NT2/D1 (cell line): ENCODE measurements around the gene GNAQ.

Experiments
- DNase-seq: peaks from one replicate; pipeline ENCODE4 v3.0.0-alpha.2; 2011; ENCODE audit warnings: low read depth, low spot score
- H3K27me3 ChIP-seq: 2 replicates; pipeline ENCODE4 v1.6.0; 2011; ENCODE audit warnings: mild to moderate bottlenecking; ENCODE audit not compliant: insufficient read length, insufficient read depth
- H3K36me3 ChIP-seq: 2 replicates; pipeline ENCODE4 v1.6.1; 2011; ENCODE audit warnings: mild to moderate bottlenecking, low read length, mixed read lengths; ENCODE audit not compliant: insufficient read depth, insufficient read length
- H3K4me1 ChIP-seq: 2 replicates; pipeline ENCODE4 v1.5.1; 2011; ENCODE audit not compliant: insufficient read depth, insufficient read length
- H3K4me3 ChIP-seq: 2 replicates; pipeline ENCODE4 v1.5.1; 2011; ENCODE audit warnings: low read depth; ENCODE audit not compliant: insufficient read length
- H3K9ac ChIP-seq: 2 replicates; pipeline ENCODE4 v1.6.0; 2011; ENCODE audit warnings: low read depth; ENCODE audit not compliant: insufficient read length
- H3K9me3 ChIP-seq: 2 replicates; pipeline ENCODE4 v1.5.1; 2011; ENCODE audit warnings: mild to moderate bottlenecking, low read length; ENCODE audit not compliant: insufficient read depth
- SUZ12 ChIP-seq: IDR thresholded peaks from 2 replicates; pipeline ENCODE4 v1.6.1; 2011; ENCODE audit not compliant: insufficient read length, insufficient read depth; ENCODE audit errors: extremely low read depth
- YY1 ChIP-seq: IDR thresholded peaks from 2 replicates; pipeline ENCODE4 v1.6.1; 2011; ENCODE audit not compliant: insufficient read length, insufficient read depth
- ZNF274 ChIP-seq: IDR thresholded peaks from 2 replicates; pipeline ENCODE4 v1.6.1; 2011; ENCODE audit warnings: mild to moderate bottlenecking, low read depth, low read length

GNAQ gene

GRCh38 chr9:77951369-77951768 lies 80.2 kb downstream of the GNAQ start:
- TF ChIP-seq SUZ12, result no peak
- no peak for TF ChIP-seq YY1
- TF ChIP-seq ZNF274, result no peak
- DNase-seq, result no peak
- Histone ChIP-seq H3K9ac (no peak overlapping the region), H3K36me3 (no peaks in the 10 kb centered on the region), H3K27me3 (no peaks in the 10 kb centered on the region), H3K4me1 (no peaks in the 10 kb centered on the region), H3K9me3 (no peaks in the 10 kb centered on the region), H3K4me3 (no peak overlapping the region)

DNA sequence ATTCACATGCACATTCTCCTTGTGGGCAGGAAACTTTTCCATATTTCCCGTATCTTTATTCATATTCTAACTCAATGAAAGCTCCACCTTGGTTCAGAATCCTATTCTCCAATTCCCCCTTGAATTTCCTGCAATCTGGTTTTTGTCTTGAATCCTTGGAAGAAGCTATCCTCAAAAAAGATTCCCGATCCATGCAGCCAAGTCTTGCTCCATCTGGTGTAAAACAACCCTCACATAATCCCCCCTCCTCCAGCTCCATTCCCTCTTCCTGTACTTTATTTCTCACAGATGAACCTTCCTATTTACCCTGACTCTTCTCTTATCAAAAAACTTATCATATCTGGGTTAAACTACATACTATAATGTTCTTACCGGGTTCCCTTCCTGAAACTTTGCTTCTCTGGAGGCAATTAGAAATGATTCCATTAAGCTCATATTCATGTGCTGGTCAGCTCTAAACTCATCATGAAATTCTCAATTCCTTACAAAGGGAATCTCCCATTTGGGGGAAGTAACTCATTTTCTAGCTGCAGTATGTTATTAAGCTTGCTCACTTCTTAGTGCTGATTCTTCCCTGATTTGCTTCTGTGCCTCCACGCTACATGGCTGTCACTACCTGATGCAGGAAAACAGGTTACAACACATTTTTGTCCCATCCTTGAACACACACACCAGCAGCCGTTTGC lies 81.7 kb downstream of the GNAQ start:
- no peak for TF ChIP-seq YY1
- no peak for TF ChIP-seq ZNF274
- no peak for TF ChIP-seq SUZ12
- no peaks in the 10 kb centered on the region for H3K9me3 ChIP-seq

GRCh38 chr9:77947651-77948050 lies 84.0 kb downstream of the GNAQ start:
- no peak for DNase-seq
- Histone ChIP-seq H3K27me3 (no peaks in the 10 kb centered on the region), H3K9me3 (no peaks in the 10 kb centered on the region), H3K9ac (no peak overlapping the region), H3K4me1 (no peaks in the 10 kb centered on the region), H3K36me3 (no peaks in the 10 kb centered on the region), H3K4me3 (no peak overlapping the region)
- TF ChIP-seq YY1 (no peak), ZNF274 (no peak), SUZ12 (no peak)

More for the DNA sequence above, 81.7 kb downstream of the GNAQ start:
- Histone ChIP-seq H3K36me3 (no peaks in the 10 kb centered on the region), H3K27me3 (no peaks in the 10 kb centered on the region), H3K9ac (no peak overlapping the region), H3K4me1 (no peaks in the 10 kb centered on the region), H3K4me3 (no peak overlapping the region)
- no peak for DNase-seq

GRCh38 chr9:77946969-77947620 lies 84.5 kb downstream of the GNAQ start:
- TF ChIP-seq YY1, result no peak
- no peak for TF ChIP-seq ZNF274
- TF ChIP-seq SUZ12, result no peak
- Histone ChIP-seq H3K9ac (no peak overlapping the region), H3K36me3 (no peaks in the 10 kb centered on the region), H3K4me3 (no peak overlapping the region), H3K4me1 (no peaks in the 10 kb centered on the region), H3K27me3 (no peaks in the 10 kb centered on the region), H3K9me3 (no peaks in the 10 kb centered on the region)
- no peak for DNase-seq

- H3K9ac ChIP-seq, result no peak overlapping the region
- H3K4me1 ChIP-seq, result no peaks in the 10 kb centered on the region
- no peaks in the 10 kb centered on the region for H3K27me3 ChIP-seq
- DNase-seq, result no peak
- no peak overlapping the region for H3K4me3 ChIP-seq
- TF ChIP-seq SUZ12 (no peak), ZNF274 (no peak), YY1 (no peak)
- no peaks in the 10 kb centered on the region for H3K9me3 ChIP-seq
- no peaks in the 10 kb centered on the region for H3K36me3 ChIP-seq
These were observed 85.3 kb downstream of the GNAQ start for GRCh38 chr9:77946296-77946695.

DNA sequence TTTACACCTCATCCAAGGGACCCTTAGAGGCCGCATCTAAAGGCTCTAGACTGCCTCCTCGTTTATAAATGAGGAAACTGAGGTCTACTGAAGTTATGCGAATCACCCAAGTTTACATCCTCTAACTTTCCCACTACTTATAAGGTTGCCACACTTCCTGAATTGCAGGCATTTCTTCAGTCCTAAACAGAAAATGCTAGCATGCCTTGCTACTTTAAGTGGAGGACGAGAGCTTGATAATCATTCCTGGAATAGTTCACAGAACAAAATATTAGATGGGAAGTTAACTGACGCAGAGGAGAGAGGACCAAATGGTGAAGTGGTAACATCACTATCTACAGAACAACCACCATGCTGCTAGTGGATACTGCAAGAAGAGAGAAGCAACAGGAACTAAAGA lies 85.8 kb downstream of the GNAQ start:
- no peak overlapping the region for H3K4me3 ChIP-seq
- no peaks in the 10 kb centered on the region for H3K36me3 ChIP-seq
- DNase-seq, result no peak
- H3K9ac ChIP-seq, result no peak overlapping the region
- TF ChIP-seq SUZ12 (no peak), ZNF274 (no peak), YY1 (no peak)
- H3K9me3 ChIP-seq, result no peaks in the 10 kb centered on the region
- H3K4me1 ChIP-seq, result no peaks in the 10 kb centered on the region
- no peaks in the 10 kb centered on the region for H3K27me3 ChIP-seq

GRCh38 chr9:77944556-77945243 lies 86.9 kb downstream of the GNAQ start:
- no peak overlapping the region for H3K9ac ChIP-seq
- no peaks in the 10 kb centered on the region for H3K36me3 ChIP-seq
- H3K4me3 ChIP-seq, result no peak overlapping the region
- H3K9me3 ChIP-seq, result no peaks in the 10 kb centered on the region
- H3K27me3 ChIP-seq, result no peaks in the 10 kb centered on the region
- no peaks in the 10 kb centered on the region for H3K4me1 ChIP-seq
- no peak for TF ChIP-seq YY1
- TF ChIP-seq SUZ12, result no peak
- TF ChIP-seq ZNF274, result no peak
- DNase-seq, result no peak
